ENCODE measurements around the gene PIK3C3. TPM values are rescaled to one million over a fixed set of nuclear protein-coding genes. Genes with fewer than 3 reads are reported as not detected.

PIK3C3 gene
- total RNA-seq, 1 experiment from 2014 or later: 50.8 TPM

GRCh38 chr18:42087235-42087634, 132.2 kb downstream of the PIK3C3 start:
- Histone ChIP-seq H3K36me3 (ENCODE audit: insufficient read depth, low read length, poor library complexity, severe bottlenecking) (no peaks in the 10 kb centered on the region), H3K9me3 (ENCODE audit: low read depth, low read length, poor library complexity, severe bottlenecking) (no peaks in the 10 kb centered on the region), H3K27ac (ENCODE audit: low read depth, low read length, poor library complexity, severe bottlenecking) (no peak overlapping the region), H3K4me3 (ENCODE audit: low read depth, low read length, poor library complexity, severe bottlenecking) (no peak overlapping the region), H3K27me3 (replicated peaks; ENCODE audit: insufficient read depth, low read depth, low read length, poor library complexity) (no peaks in the 10 kb centered on the region), H3K4me1 (ENCODE audit: insufficient read depth, low read length, poor library complexity, severe bottlenecking) (no peaks in the 10 kb centered on the region)
- ChIA-PET POLR2A (ENCODE audit: low non-redundant PET) (no interaction called here), CTCF (no interaction called here)
- intact Hi-C loops (cut with micrococcal nuclease; ENCODE audit: unreplicated experiment): no loop called here
- TF ChIP-seq EZH2 (IDR thresholded peaks at IDR 0.05; ENCODE audit: borderline replicate concordance, low read depth, low read length, poor library complexity, severe bottlenecking) (no peak), CTCF (conservative IDR thresholded peaks at IDR 0.05; ENCODE audit: low read depth, low read length) (no peak)
- DNase-seq (ENCODE audit: low spot score): no peak
- no TSS peak for BruUV-seq (replicated peaks)

GRCh38 chr18:42087876-42088275, 132.8 kb downstream of the PIK3C3 start:
- BruUV-seq (replicated peaks): no TSS peak
- no peaks in the 10 kb centered on the region for H3K27me3 ChIP-seq (replicated peaks; ENCODE audit: insufficient read depth, low read depth, low read length, poor library complexity)
- TF ChIP-seq EZH2 (IDR thresholded peaks at IDR 0.05; ENCODE audit: borderline replicate concordance, low read depth, low read length, poor library complexity, severe bottlenecking): no peak
- no peak for TF ChIP-seq CTCF (conservative IDR thresholded peaks at IDR 0.05; ENCODE audit: low read depth, low read length)
- no peak overlapping the region for H3K27ac ChIP-seq (ENCODE audit: low read depth, low read length, poor library complexity, severe bottlenecking)
- POLR2A ChIA-PET (ENCODE audit: low non-redundant PET): no interaction called here
- no peak for DNase-seq (ENCODE audit: low spot score)
- no peaks in the 10 kb centered on the region for H3K4me1 ChIP-seq (ENCODE audit: insufficient read depth, low read length, poor library complexity, severe bottlenecking)
- no peaks in the 10 kb centered on the region for H3K36me3 ChIP-seq (ENCODE audit: insufficient read depth, low read length, poor library complexity, severe bottlenecking)
- CTCF ChIA-PET: no interaction called here
- H3K4me3 ChIP-seq (ENCODE audit: low read depth, low read length, poor library complexity, severe bottlenecking): no peak overlapping the region
- H3K9me3 ChIP-seq (ENCODE audit: low read depth, low read length, poor library complexity, severe bottlenecking): no peaks in the 10 kb centered on the region
- intact Hi-C loops (cut with micrococcal nuclease; ENCODE audit: unreplicated experiment): no loop called here

GRCh38 chr18:42092848-42093247, 137.8 kb downstream of the PIK3C3 start:
- H3K4me3 ChIP-seq (ENCODE audit: low read depth, low read length, poor library complexity, severe bottlenecking): no peak overlapping the region
- no peaks in the 10 kb centered on the region for H3K36me3 ChIP-seq (ENCODE audit: insufficient read depth, low read length, poor library complexity, severe bottlenecking)
- H3K4me1 ChIP-seq (ENCODE audit: insufficient read depth, low read length, poor library complexity, severe bottlenecking): no peaks in the 10 kb centered on the region
- H3K27ac ChIP-seq (ENCODE audit: low read depth, low read length, poor library complexity, severe bottlenecking): no peak overlapping the region
- no peaks in the 10 kb centered on the region for H3K9me3 ChIP-seq (ENCODE audit: low read depth, low read length, poor library complexity, severe bottlenecking)
- no peaks in the 10 kb centered on the region for H3K27me3 ChIP-seq (replicated peaks; ENCODE audit: insufficient read depth, low read depth, low read length, poor library complexity)
- POLR2A ChIA-PET (ENCODE audit: low non-redundant PET): no interaction called here
- TF ChIP-seq EZH2 (IDR thresholded peaks at IDR 0.05; ENCODE audit: borderline replicate concordance, low read depth, low read length, poor library complexity, severe bottlenecking) (no peak), CTCF (conservative IDR thresholded peaks at IDR 0.05; ENCODE audit: low read depth, low read length) (no peak)
- DNase-seq (ENCODE audit: low spot score): no peak
- CTCF ChIA-PET: no interaction called here
- no TSS peak for BruUV-seq (replicated peaks)
- intact Hi-C loops (cut with micrococcal nuclease; ENCODE audit: unreplicated experiment): no loop called here

All from A673 (cell line).